ENCODE measurements around the gene PPP2R2C.

The PPP2R2C gene

GRCh38 chr4:6446538-6447451 is 25.6 kb downstream of the PPP2R2C start:
- no peak for DNase-seq

GRCh38 chr4:6446130-6446482 is 26.3 kb downstream of the PPP2R2C start:
- DNase-seq = no peak

GRCh38 chr4:6445403-6446129 is 26.8 kb downstream of the PPP2R2C start:
- no peak for DNase-seq

GRCh38 chr4:6444582-6444981 is 27.8 kb downstream of the PPP2R2C start:
- DNase-seq = no peak

- DNase-seq = no peak
These were observed 29.1 kb downstream of the PPP2R2C start for GRCh38 chr4:6443035-6444023.

GRCh38 chr4:6442555-6442954 is 29.9 kb downstream of the PPP2R2C start:
- DNase-seq = no peak

- no peak for DNase-seq
These were observed 30.7 kb downstream of the PPP2R2C start for GRCh38 chr4:6441758-6442157.

GRCh38 chr4:6441202-6441582 is 31.2 kb downstream of the PPP2R2C start:
- DNase-seq = no peak

- no peak for DNase-seq
These were observed 31.8 kb downstream of the PPP2R2C start for GRCh38 chr4:6440506-6441201.

- no peak for DNase-seq
These were observed 33.2 kb downstream of the PPP2R2C start for GRCh38 chr4:6439120-6439762.

GRCh38 chr4:6437826-6438238 is 34.6 kb downstream of the PPP2R2C start:
- DNase-seq = no peak

GRCh38 chr4:6435010-6435409 is 37.4 kb downstream of the PPP2R2C start:
- DNase-seq = no peak

GRCh38 chr4:6430927-6431326 is 41.5 kb downstream of the PPP2R2C start:
- DNase-seq = no peak

GRCh38 chr4:6427439-6428090 is 44.8 kb downstream of the PPP2R2C start:
- no peak for DNase-seq

- DNase-seq = no peak
These were observed 45.6 kb downstream of the PPP2R2C start for GRCh38 chr4:6426571-6427438.

- no peak for DNase-seq
These were observed 46.5 kb downstream of the PPP2R2C start for GRCh38 chr4:6425911-6426310.

- no peak for DNase-seq
These were observed 47.1 kb downstream of the PPP2R2C start for GRCh38 chr4:6425336-6425735.

- no peak for DNase-seq
These were observed 48.0 kb downstream of the PPP2R2C start for GRCh38 chr4:6424425-6424824.

- DNase-seq = no peak
These were observed 48.8 kb downstream of the PPP2R2C start for GRCh38 chr4:6423575-6423974.

GRCh38 chr4:6422866-6423265 is 49.5 kb downstream of the PPP2R2C start:
- no peak for DNase-seq
